ENCODE data around the gene CCL28. TPM values are rescaled to one million over a fixed set of nuclear protein-coding genes. Genes with fewer than 3 reads are reported as not detected.

CCL28 gene
- total and polyA plus RNA-seq, 2 of the 13 experiments (the other 11 are each of a cell fraction or from before 2014, with no cell fraction given): 0.03 TPM; not detected in 1

DNA sequence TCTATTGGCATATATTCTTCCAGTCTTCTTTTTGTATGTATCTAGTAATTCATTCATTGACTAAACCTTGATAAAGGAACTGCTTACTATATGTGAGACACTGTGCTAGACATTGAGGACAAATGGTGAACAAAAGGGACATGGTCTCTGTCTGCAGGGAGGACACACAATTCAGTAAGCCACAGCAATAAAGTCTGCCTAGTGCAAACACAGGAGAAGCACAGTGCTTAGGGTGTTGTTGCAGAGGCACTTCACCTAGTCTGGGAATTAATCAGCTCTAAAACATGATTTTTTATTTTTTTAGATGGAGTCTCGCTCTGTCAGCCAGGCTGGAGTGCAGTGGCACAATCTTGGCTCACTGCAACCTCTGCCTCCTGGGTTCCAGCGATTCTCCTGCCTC, 6.4 kb upstream of the CCL28 start:
- Histone ChIP-seq H3K9ac (ENCODE audit: insufficient read depth, low read depth, low read length) (no peak overlapping the region), H2AFZ (ENCODE audit: low read length) (no peak overlapping the region), H3K4me2 (ENCODE audit: low read depth, low read length) (no peak overlapping the region), H3K4me3 (replicated peaks in 1 of 3; ENCODE audit: insufficient read depth in 1 of 3, low read depth in 2 of 3, low read length in 3 of 3) (no peak overlapping the region), H3K4me1 (ENCODE audit: insufficient read depth, low read length) (peaks cover 38% of the 10 kb centered on the region), H3K27ac (ENCODE audit: extremely low read length, insufficient read depth, low read length) (no peak overlapping the region), H3K27me3 (ENCODE audit: control insufficient read depth in 1 of 2, insufficient read depth in 2 of 2, low read length in 2 of 2) (no peaks in the 10 kb centered on the region), H3K36me3 (replicated peaks in 1 of 2; ENCODE audit: control insufficient read depth in 1 of 2, insufficient read depth in 2 of 2, low read length in 2 of 2) (no peaks in the 10 kb centered on the region), H3K79me2 (ENCODE audit: insufficient read depth, low read length) (no peaks in the 10 kb centered on the region), H4K20me1 (ENCODE audit: insufficient read depth, low read length) (no peaks in the 10 kb centered on the region), H3K9me3 (ENCODE audit: low read length) (no peaks in the 10 kb centered on the region)
- ChIA-PET CTCF (ENCODE audit: low intra/inter-chr PET ratio, low total read pairs) (no interaction called here), POLR2A (no interaction called here)
- FAIRE-seq: no peak
- no peak for ATAC-seq
- intact Hi-C loops (cut with micrococcal nuclease; ENCODE audit: unreplicated experiment) (no loop called here), in situ Hi-C loops (cut with HindIII; ENCODE audit: extremely low pct_ligation_motif_present, low pct_unique_long_range_greater_than_20kb) (no loop called here)
- no peak for TF ChIP-seq PHF5A (CRISPR knock-in tag; IDR thresholded peaks at IDR 0.05; ENCODE audit: low read depth, unreplicated experiment)
- TF ChIP-seq GPBP1L1 (CRISPR knock-in tag; IDR thresholded peaks at IDR 0.05): no peak
- TF ChIP-seq ZNF44 (CRISPR knock-in tag; IDR thresholded peaks at IDR 0.05): no peak
- no peak for TF ChIP-seq MTF1 (CRISPR knock-in tag; IDR thresholded peaks at IDR 0.05)
- TF ChIP-seq ARID2 (CRISPR knock-in tag; IDR thresholded peaks at IDR 0.05; ENCODE audit: borderline replicate concordance): no peak
- no peak for TF ChIP-seq ZNF713 (CRISPR knock-in tag; IDR thresholded peaks at IDR 0.05)
- TF ChIP-seq THAP11 (CRISPR knock-in tag; IDR thresholded peaks at IDR 0.05): no peak
- no peak for TF ChIP-seq FOXJ3 (CRISPR knock-in tag; IDR thresholded peaks at IDR 0.05; ENCODE audit: borderline replicate concordance)
- TF ChIP-seq, protein P1, sequence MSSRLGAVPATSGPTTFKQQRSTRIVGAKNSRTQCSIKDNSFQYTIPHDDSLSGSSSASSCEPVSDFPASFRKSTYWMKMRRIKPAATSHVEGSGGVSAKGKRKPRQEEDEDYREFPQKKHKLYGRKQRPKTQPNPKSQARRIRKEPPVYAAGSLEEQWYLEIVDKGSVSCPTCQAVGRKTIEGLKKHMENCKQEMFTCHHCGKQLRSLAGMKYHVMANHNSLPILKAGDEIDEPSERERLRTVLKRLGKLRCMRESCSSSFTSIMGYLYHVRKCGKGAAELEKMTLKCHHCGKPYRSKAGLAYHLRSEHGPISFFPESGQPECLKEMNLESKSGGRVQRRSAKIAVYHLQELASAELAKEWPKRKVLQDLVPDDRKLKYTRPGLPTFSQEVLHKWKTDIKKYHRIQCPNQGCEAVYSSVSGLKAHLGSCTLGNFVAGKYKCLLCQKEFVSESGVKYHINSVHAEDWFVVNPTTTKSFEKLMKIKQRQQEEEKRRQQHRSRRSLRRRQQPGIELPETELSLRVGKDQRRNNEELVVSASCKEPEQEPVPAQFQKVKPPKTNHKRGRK (CRISPR knock-in tag; IDR thresholded peaks at IDR 0.05): no peak
- TF ChIP-seq ZNF776 (CRISPR knock-in tag; IDR thresholded peaks at IDR 0.05): no peak
- no peak for TF ChIP-seq ZNF232 (CRISPR knock-in tag; IDR thresholded peaks at IDR 0.05; ENCODE audit: borderline replicate concordance)
- TF ChIP-seq SYNCRIP (IDR thresholded peaks at IDR 0.05; ENCODE audit: insufficient read depth, low read depth, low read length): no peak
- TF ChIP-seq ZNF10 (CRISPR knock-in tag; IDR thresholded peaks at IDR 0.05; ENCODE audit: borderline replicate concordance, low read depth): no peak
- no peak for TF ChIP-seq TCF7L2 (IDR thresholded peaks at IDR 0.05; ENCODE audit: low read depth, low read length)
- no peak for TF ChIP-seq ZBTB33 (CRISPR knock-in tag; IDR thresholded peaks at IDR 0.05)
- no peak for TF ChIP-seq ZNF572 (CRISPR knock-in tag; IDR thresholded peaks at IDR 0.05)
- no peak for TF ChIP-seq ZNF382 (CRISPR knock-in tag; IDR thresholded peaks at IDR 0.05; ENCODE audit: borderline replicate concordance)
- TF ChIP-seq MTA3 (CRISPR knock-in tag; IDR thresholded peaks at IDR 0.05): no peak
- DNase-seq (ENCODE audit: low spot score): no peak
- BruUV-seq (replicated peaks): no TSS peak
- 90% methylated on average over 2 of the region's 2 CpGs for WGBS (ENCODE audit: low lambda C conversion rate)

Measured in HepG2 (cell line).